22Rv1 (cell line): ENCODE results near the gene PALM2AKAP2.

Experiments used
- H3K27ac ChIP-seq: fragments of 450-650 bp; 2 replicates; pipeline ENCODE4 v1.5.1; 2017
- ZFX ChIP-seq: fragments of 450-650 bp; IDR thresholded peaks from 2 replicates; pipeline ENCODE4 v1.6.1; 2017; ENCODE audit warnings: antibody characterized with exemption, borderline replicate concordance
- TF ChIP-seq, protein P1 (sequence below): fragments of 450-650 bp; IDR thresholded peaks from 2 replicates; pipeline ENCODE4 v1.5.1; 2017; ENCODE audit warnings: mild to moderate bottlenecking

PALM2AKAP2 gene

DNA sequence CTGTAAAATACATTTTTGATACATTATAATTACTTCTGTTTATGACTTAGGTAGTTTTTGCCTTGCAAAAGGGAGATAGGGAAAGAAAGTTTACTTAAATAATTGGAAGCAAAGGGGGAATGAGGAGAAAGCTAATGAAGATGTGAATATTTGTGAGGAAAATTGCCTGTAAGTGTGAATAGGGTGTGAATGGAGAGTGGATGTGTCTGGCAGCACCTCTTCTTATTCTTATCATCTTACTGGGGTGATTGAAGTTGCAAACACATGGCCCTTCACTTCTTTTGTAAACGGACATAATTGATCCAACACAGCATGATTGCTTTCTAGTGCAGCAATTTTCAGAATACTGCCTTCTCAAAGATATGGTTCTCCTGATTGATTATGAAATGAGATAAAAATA, 46.6 kb downstream of the PALM2AKAP2 start:
- H3K27ac ChIP-seq, result no peak overlapping the region

DNA sequence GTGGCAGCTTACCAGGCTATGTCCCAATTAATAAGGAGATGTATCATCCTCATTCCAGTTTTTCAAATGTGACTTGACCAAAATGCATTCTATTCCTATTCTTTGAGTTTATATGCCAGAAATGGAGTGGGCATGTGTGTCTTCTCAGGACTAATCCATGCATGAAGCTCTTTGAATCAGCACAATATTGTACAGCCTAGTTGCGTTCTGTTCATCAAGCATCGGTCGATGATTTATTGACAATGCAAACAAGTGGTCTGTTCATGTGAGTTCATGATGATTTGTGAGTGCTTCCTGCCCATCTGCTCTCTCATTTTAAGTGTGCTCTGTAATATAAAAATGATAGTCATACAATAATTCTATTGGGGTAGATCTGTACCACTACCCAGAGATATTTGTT, 48.3 kb downstream of the PALM2AKAP2 start:
- TF ChIP-seq ZFX, result no peak
- TF ChIP-seq, protein P1, sequence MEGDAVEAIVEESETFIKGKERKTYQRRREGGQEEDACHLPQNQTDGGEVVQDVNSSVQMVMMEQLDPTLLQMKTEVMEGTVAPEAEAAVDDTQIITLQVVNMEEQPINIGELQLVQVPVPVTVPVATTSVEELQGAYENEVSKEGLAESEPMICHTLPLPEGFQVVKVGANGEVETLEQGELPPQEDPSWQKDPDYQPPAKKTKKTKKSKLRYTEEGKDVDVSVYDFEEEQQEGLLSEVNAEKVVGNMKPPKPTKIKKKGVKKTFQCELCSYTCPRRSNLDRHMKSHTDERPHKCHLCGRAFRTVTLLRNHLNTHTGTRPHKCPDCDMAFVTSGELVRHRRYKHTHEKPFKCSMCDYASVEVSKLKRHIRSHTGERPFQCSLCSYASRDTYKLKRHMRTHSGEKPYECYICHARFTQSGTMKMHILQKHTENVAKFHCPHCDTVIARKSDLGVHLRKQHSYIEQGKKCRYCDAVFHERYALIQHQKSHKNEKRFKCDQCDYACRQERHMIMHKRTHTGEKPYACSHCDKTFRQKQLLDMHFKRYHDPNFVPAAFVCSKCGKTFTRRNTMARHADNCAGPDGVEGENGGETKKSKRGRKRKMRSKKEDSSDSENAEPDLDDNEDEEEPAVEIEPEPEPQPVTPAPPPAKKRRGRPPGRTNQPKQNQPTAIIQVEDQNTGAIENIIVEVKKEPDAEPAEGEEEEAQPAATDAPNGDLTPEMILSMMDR, result no peak
- no peak overlapping the region for H3K27ac ChIP-seq

More for the DNA sequence above, 46.6 kb downstream of the PALM2AKAP2 start:
- TF ChIP-seq, protein P1, result no peak
- TF ChIP-seq ZFX, result no peak
